Chondrocyte (in vitro differentiated cells): ENCODE results near the gene TESK2. TPM values are rescaled to one million over a fixed set of nuclear protein-coding genes. Genes with fewer than 3 reads are reported as not detected.

Experiments used
- DNase-seq: peaks from one replicate; pipeline ENCODE4 v3.0.0; 2021; ENCODE audit warnings: mixed read lengths, low spot score
- H3K27ac Mint-ChIP-seq: one replicate; pipeline ENCODE4 v1.8.0; 2021; ENCODE audit warnings: mild to moderate bottlenecking, moderate library complexity, mixed read lengths; ENCODE audit not compliant: unreplicated experiment
- H3K27me3 Mint-ChIP-seq: 2 replicates; pipeline ENCODE4 v1.8.0; 2021; ENCODE audit warnings: low read depth, mixed read lengths
- H3K36me3 Mint-ChIP-seq: 2 replicates; pipeline ENCODE4 v1.8.0; 2021; ENCODE audit warnings: low read depth, mixed read lengths
- H3K4me1 Mint-ChIP-seq: 2 replicates; pipeline ENCODE4 v1.8.0; 2021; ENCODE audit warnings: low read depth, mild to moderate bottlenecking, mixed read lengths
- H3K4me3 Mint-ChIP-seq: one replicate; pipeline ENCODE4 v1.8.0; 2021; ENCODE audit warnings: mild to moderate bottlenecking, moderate library complexity, mixed read lengths; ENCODE audit not compliant: unreplicated experiment
- H3K9me3 Mint-ChIP-seq: 2 replicates; pipeline ENCODE4 v1.8.0; 2021; ENCODE audit warnings: low read depth, mixed read lengths
- total RNA-seq: library from RNA; stranded (reverse); gene quantifications from 3 replicates; pipeline ENCODE4 v1.2.1, GENCODE V29; 2021
- TF ChIP-seq, protein P1 (sequence below): fragments of 200-600 bp; sonication (generic); IDR thresholded peaks from 2 replicates; pipeline ENCODE4 v1.5.0; 2021; ENCODE audit warnings: antibody characterized with exemption, mild to moderate bottlenecking, moderate library complexity

TESK2 gene
- total RNA-seq, 1 donor from 2014 or later, result 1.6 TPM

DNA sequence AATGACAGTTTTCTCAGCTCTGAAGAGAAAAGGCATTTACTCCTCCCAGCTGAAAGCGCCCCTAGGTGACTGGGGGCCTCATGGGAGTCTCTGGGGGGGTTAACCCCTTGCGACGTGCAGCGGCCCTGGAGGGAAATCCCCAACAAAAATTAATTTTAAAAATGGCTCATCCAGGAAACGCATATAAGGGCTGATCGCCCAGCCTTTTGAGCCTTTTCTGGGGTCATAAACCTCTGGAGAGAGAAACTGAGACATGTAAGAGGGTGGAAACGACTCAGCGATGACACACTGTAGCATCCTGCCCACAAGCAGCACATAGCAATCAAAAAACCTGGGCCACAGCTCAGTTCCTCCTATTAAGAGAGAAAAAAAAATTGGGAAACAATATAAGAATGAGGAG is 184.6 kb downstream of the TESK2 start:
- no peak overlapping the region for H3K4me3 Mint-ChIP-seq
- H3K27me3 Mint-ChIP-seq, result no peaks in the 10 kb centered on the region
- TF ChIP-seq, protein P1, sequence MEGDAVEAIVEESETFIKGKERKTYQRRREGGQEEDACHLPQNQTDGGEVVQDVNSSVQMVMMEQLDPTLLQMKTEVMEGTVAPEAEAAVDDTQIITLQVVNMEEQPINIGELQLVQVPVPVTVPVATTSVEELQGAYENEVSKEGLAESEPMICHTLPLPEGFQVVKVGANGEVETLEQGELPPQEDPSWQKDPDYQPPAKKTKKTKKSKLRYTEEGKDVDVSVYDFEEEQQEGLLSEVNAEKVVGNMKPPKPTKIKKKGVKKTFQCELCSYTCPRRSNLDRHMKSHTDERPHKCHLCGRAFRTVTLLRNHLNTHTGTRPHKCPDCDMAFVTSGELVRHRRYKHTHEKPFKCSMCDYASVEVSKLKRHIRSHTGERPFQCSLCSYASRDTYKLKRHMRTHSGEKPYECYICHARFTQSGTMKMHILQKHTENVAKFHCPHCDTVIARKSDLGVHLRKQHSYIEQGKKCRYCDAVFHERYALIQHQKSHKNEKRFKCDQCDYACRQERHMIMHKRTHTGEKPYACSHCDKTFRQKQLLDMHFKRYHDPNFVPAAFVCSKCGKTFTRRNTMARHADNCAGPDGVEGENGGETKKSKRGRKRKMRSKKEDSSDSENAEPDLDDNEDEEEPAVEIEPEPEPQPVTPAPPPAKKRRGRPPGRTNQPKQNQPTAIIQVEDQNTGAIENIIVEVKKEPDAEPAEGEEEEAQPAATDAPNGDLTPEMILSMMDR, result no peak
- H3K4me1 Mint-ChIP-seq, result peaks cover 12% of the 10 kb centered on the region
- H3K9me3 Mint-ChIP-seq, result no peaks in the 10 kb centered on the region
- no peak overlapping the region for H3K27ac Mint-ChIP-seq
- no peaks in the 10 kb centered on the region for H3K36me3 Mint-ChIP-seq
- no peak for DNase-seq

DNA sequence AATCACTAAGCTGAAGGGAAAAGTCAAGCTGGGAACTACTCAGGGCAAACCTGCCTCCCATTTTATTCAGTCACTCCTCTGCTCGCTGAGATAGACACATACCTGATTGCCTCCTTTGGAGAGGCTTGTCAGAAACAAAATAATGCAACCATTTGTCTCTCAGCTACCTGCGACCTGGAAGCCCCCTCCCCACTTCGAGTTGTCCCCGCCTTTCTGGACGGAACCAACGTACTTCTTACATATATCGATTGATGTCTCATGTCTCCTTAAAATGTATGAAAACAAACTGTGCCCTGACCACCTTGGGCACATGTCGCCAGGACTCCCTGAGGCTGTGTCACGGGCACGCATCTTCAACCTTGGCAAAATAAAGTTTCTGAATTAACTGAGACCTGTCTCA is 185.7 kb downstream of the TESK2 start:
- H3K27ac Mint-ChIP-seq, result no peak overlapping the region
- peaks cover 12% of the 10 kb centered on the region for H3K4me1 Mint-ChIP-seq
- no peaks in the 10 kb centered on the region for H3K36me3 Mint-ChIP-seq
- H3K4me3 Mint-ChIP-seq, result peak overlapping the region; percentile 8
- DNase-seq, result no peak
- no peaks in the 10 kb centered on the region for H3K27me3 Mint-ChIP-seq
- no peaks in the 10 kb centered on the region for H3K9me3 Mint-ChIP-seq
- TF ChIP-seq, protein P1, result no peak

DNA sequence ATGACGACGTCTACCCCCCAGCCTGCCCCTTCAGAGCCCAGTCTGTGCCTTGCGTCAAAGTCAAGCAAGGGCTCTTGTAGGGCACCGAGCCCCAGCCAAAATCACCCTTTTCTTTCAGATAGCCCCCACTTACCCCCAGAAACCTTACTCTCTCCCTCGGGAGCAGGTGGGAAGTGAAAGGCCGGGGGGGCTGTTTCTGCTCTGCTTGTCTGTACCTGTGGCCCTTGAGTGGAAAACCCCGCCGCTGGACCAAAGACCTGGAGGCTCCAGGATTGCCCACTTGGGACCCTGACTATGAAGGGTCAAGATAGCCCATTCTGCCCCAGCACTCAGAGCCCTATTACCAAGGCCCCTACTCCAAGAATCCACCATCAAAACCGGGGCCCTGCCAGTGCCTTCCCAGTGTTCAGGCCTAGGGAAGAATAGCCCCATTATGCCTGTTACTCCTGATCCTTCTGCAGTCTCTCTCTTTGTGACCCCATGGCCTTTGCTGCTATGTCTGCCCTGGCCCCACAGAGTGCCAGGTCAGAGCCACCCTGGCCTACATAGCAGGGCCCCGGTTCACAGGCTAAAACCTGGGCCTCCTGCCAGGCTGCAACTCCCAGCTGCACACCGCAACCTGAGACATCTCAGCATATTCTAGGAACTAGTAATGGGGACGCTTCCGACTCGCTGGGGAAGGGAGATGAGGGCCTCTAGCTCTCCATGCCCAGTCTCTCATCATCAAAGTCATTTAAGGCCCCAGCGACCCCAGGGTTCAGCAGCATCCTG is 186.5 kb downstream of the TESK2 start:
- Mint-ChIP-seq H3K4me3 (peak overlapping the region; percentile 86), H3K9me3 (no peaks in the 10 kb centered on the region), H3K4me1 (peaks cover 12% of the 10 kb centered on the region), H3K27ac (peak overlapping the region; percentile 91), H3K36me3 (no peaks in the 10 kb centered on the region), H3K27me3 (no peaks in the 10 kb centered on the region)
- TF ChIP-seq, protein P1, result peak; percentile 33
- no peak for DNase-seq

DNA sequence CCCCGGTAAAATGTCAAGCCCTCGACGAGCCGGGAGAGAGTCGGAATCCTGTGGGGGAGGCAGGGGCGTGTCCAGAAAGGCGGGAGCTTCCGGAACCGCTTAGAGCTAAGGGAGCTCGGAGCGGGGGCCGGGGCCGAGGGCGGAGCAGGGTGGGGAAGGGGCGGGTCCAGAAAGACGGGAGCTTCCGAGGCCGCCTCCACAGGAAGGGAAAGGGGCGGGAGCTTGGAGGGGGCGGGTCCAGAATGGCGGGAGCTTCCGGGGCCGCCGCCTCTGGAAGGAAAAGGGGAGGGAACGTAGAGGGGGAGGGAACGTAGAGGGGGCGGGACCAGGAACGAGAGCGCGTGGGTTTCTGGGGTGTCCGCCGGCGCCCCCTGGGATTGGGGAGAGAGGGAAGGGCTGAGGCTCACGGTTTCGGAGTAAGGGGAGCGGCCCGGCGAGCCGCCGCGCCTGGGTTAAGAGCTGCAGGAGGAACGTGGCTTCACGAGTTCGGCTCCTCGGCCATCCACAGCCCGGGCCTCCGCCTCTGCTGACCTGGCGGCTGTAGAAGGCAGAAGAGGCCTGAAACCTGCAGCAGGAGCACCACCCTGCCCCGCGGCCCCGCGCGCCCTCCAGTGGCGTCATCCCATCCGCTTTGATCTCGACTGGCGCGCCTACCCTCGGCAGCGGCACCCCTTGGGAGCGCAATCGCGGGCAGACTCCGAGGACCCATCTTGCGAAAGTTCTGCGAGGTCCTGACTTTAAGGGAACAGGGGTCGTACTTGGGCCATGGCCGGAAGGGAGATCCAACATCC is 187.2 kb downstream of the TESK2 start:
- Mint-ChIP-seq H3K4me1 (peaks cover 12% of the 10 kb centered on the region), H3K36me3 (no peaks in the 10 kb centered on the region)

More for the DNA sequence above, 187.2 kb downstream of the TESK2 start:
- H3K4me3 Mint-ChIP-seq, result peak overlapping the region; percentile 86
- H3K9me3 Mint-ChIP-seq, result no peaks in the 10 kb centered on the region
- TF ChIP-seq, protein P1, result peak; percentile 78
- H3K27me3 Mint-ChIP-seq, result no peaks in the 10 kb centered on the region
- peak overlapping the region; percentile 91 for H3K27ac Mint-ChIP-seq
- DNase-seq, result peak; percentile 97
